Nephron progenitor cell (in vitro differentiated cells): ENCODE results near the gene ACKR3.

Experiments
- DNase-seq: peaks from one replicate; pipeline ENCODE4 v3.0.0; 2021
- H3K27ac Mint-ChIP-seq: 2 replicates; pipeline ENCODE4 v1.8.0; 2021; ENCODE audit warnings: mild to moderate bottlenecking, moderate library complexity, mixed read lengths
- H3K27me3 Mint-ChIP-seq: 2 replicates; pipeline ENCODE4 v1.8.0; 2021; ENCODE audit warnings: mild to moderate bottlenecking, low read depth, mixed read lengths; ENCODE audit not compliant: poor library complexity
- H3K36me3 Mint-ChIP-seq: 2 replicates; pipeline ENCODE4 v1.8.0; 2021; ENCODE audit warnings: low read depth, mixed read lengths
- H3K4me1 Mint-ChIP-seq: 2 replicates; pipeline ENCODE4 v1.8.0; 2021; ENCODE audit warnings: mixed read lengths
- H3K4me3 Mint-ChIP-seq: 2 replicates; pipeline ENCODE4 v1.8.0; 2021; ENCODE audit warnings: mild to moderate bottlenecking, moderate library complexity, mixed read lengths
- H3K9me3 Mint-ChIP-seq: 2 replicates; pipeline ENCODE4 v1.8.0; 2021; ENCODE audit warnings: mild to moderate bottlenecking, moderate library complexity, mixed read lengths
- CTCF ChIP-seq: fragments of 200-600 bp; sonication (generic); IDR thresholded peaks from 2 replicates; pipeline ENCODE4 v1.5.0; 2021; ENCODE audit warnings: antibody characterized with exemption

The ACKR3 gene

GRCh38 chr2:236622201-236622600, 52.6 kb downstream of the ACKR3 start:
- Mint-ChIP-seq H3K27me3 (peaks cover 43% of the 10 kb centered on the region), H3K27ac (no peak overlapping the region), H3K36me3 (no peaks in the 10 kb centered on the region), H3K9me3 (no peaks in the 10 kb centered on the region), H3K4me3 (no peak overlapping the region), H3K4me1 (peaks cover 5% of the 10 kb centered on the region)
- TF ChIP-seq CTCF: no peak
- DNase-seq: no peak

GRCh38 chr2:236622660-236623059, 53.0 kb downstream of the ACKR3 start:
- Mint-ChIP-seq H3K4me3 (no peak overlapping the region), H3K27ac (no peak overlapping the region), H3K36me3 (no peaks in the 10 kb centered on the region), H3K9me3 (no peaks in the 10 kb centered on the region), H3K27me3 (peaks cover 40% of the 10 kb centered on the region), H3K4me1 (peaks cover 5% of the 10 kb centered on the region)
- no peak for TF ChIP-seq CTCF
- no peak for DNase-seq

GRCh38 chr2:236623816-236624215, 54.2 kb downstream of the ACKR3 start:
- no peak overlapping the region for H3K4me3 Mint-ChIP-seq
- H3K27ac Mint-ChIP-seq: no peak overlapping the region
- peaks cover 5% of the 10 kb centered on the region for H3K4me1 Mint-ChIP-seq
- no peaks in the 10 kb centered on the region for H3K9me3 Mint-ChIP-seq
- no peaks in the 10 kb centered on the region for H3K36me3 Mint-ChIP-seq
- no peak for DNase-seq
- peaks cover 32% of the 10 kb centered on the region for H3K27me3 Mint-ChIP-seq
- no peak for TF ChIP-seq CTCF

GRCh38 chr2:236625156-236625690, 55.6 kb downstream of the ACKR3 start:
- Mint-ChIP-seq H3K27ac (peak overlapping the region; percentile 39), H3K9me3 (no peaks in the 10 kb centered on the region), H3K36me3 (no peaks in the 10 kb centered on the region), H3K4me3 (no peak overlapping the region), H3K4me1 (peaks cover 9% of the 10 kb centered on the region), H3K27me3 (peaks cover 20% of the 10 kb centered on the region)
- no peak for TF ChIP-seq CTCF
- DNase-seq: no peak

- no peak for DNase-seq
- Mint-ChIP-seq H3K4me1 (peaks cover 17% of the 10 kb centered on the region), H3K4me3 (no peak overlapping the region), H3K9me3 (no peaks in the 10 kb centered on the region), H3K27me3 (peaks cover 20% of the 10 kb centered on the region), H3K27ac (no peak overlapping the region), H3K36me3 (no peaks in the 10 kb centered on the region)
- no peak for TF ChIP-seq CTCF
These were observed 56.9 kb downstream of the ACKR3 start for GRCh38 chr2:236626391-236627150.

GRCh38 chr2:236627193-236627592, 57.6 kb downstream of the ACKR3 start:
- H3K36me3 Mint-ChIP-seq: no peaks in the 10 kb centered on the region
- H3K27me3 Mint-ChIP-seq: peaks cover 22% of the 10 kb centered on the region
- peaks cover 23% of the 10 kb centered on the region for H3K4me1 Mint-ChIP-seq
- no peak for DNase-seq
- TF ChIP-seq CTCF: no peak
- H3K4me3 Mint-ChIP-seq: no peak overlapping the region
- no peaks in the 10 kb centered on the region for H3K9me3 Mint-ChIP-seq
- H3K27ac Mint-ChIP-seq: no peak overlapping the region
